Measurements from ENCODE around the gene WDR54.

The WDR54 gene

GRCh38 chr2:74471332-74472065, 50.0 kb downstream of the WDR54 start:
- H3K9me3 ChIP-seq (ENCODE audit: control insufficient read depth, low read length) = no peaks in the 10 kb centered on the region
- peak overlapping the region; percentile 82 for H3K4me2 ChIP-seq (ENCODE audit: low read length)
- peak overlapping the region; percentile 95 for H3K4me3 ChIP-seq (ENCODE audit: low read depth, low read length)
- no peaks in the 10 kb centered on the region for H3K79me2 ChIP-seq
- H2AFZ ChIP-seq = peak overlapping the region; percentile 94
- peaks cover 8% of the 10 kb centered on the region for H3K4me1 ChIP-seq
- no peaks in the 10 kb centered on the region for H3K36me3 ChIP-seq (ENCODE audit: control insufficient read depth, insufficient read depth, low read length)
- H3K9ac ChIP-seq = peak overlapping the region; percentile 15
- no peaks in the 10 kb centered on the region for H3K27me3 ChIP-seq (ENCODE audit: control insufficient read depth, insufficient read depth, low read length)
- peak overlapping the region; percentile 90 for H3K27ac ChIP-seq
- TF ChIP-seq CTCF (IDR thresholded peaks at IDR 0.05) = no peak

- TF ChIP-seq CTCF (IDR thresholded peaks at IDR 0.05) = no peak
Observed at GRCh38 chr2:74472086-74472944, 50.8 kb downstream of the WDR54 start, which contains the start of gene MRPL53. Gene MRPL53, minus strand, starts transcription at chr2:74472680. Its CDS starts 20 bp downstream, at chr2:74472660.

GRCh38 chr2:74472945-74473258, 51.4 kb downstream of the WDR54 start:
- Histone ChIP-seq H3K4me3 (ENCODE audit: low read depth, low read length) (peak overlapping the region; percentile 95), H3K79me2 (peaks cover 3% of the 10 kb centered on the region), H2AFZ (peak overlapping the region; percentile 94), H3K27me3 (ENCODE audit: control insufficient read depth, insufficient read depth, low read length) (no peaks in the 10 kb centered on the region), H3K9ac (no peak overlapping the region), H3K4me2 (ENCODE audit: low read length) (peak overlapping the region; percentile 82), H3K36me3 (ENCODE audit: control insufficient read depth, insufficient read depth, low read length) (no peaks in the 10 kb centered on the region), H3K4me1 (peaks cover 8% of the 10 kb centered on the region), H3K27ac (peak overlapping the region; percentile 90), H3K9me3 (ENCODE audit: control insufficient read depth, low read length) (no peaks in the 10 kb centered on the region)
- TF ChIP-seq CTCF (IDR thresholded peaks at IDR 0.05) = no peak

More at GRCh38 chr2:74472086-74472944, 50.8 kb downstream of the WDR54 start, which contains the start of gene MRPL53:
- Histone ChIP-seq H2AFZ (peak within 1 kb of the TSS; percentile 94), H3K79me2 (no peaks in the 10 kb centered on the region), H3K27ac (peak within 1 kb of the TSS; percentile 90), H3K9ac (peak within 1 kb of the TSS; percentile 15), H3K4me3 (ENCODE audit: low read depth, low read length) (peak within 1 kb of the TSS; percentile 95), H3K4me1 (peaks cover 8% of the 10 kb centered on the region), H3K36me3 (ENCODE audit: control insufficient read depth, insufficient read depth, low read length) (no peaks in the 10 kb centered on the region), H3K4me2 (ENCODE audit: low read length) (peak within 1 kb of the TSS; percentile 82), H3K9me3 (ENCODE audit: control insufficient read depth, low read length) (no peaks in the 10 kb centered on the region), H3K27me3 (ENCODE audit: control insufficient read depth, insufficient read depth, low read length) (no peaks in the 10 kb centered on the region)

- H2AFZ ChIP-seq = no peak overlapping the region
- H3K4me3 ChIP-seq (ENCODE audit: low read depth, low read length) = no peak overlapping the region
- no peak overlapping the region for H3K9ac ChIP-seq
- H3K4me1 ChIP-seq = peaks cover 8% of the 10 kb centered on the region
- no peaks in the 10 kb centered on the region for H3K27me3 ChIP-seq (ENCODE audit: control insufficient read depth, insufficient read depth, low read length)
- no peaks in the 10 kb centered on the region for H3K36me3 ChIP-seq (ENCODE audit: control insufficient read depth, insufficient read depth, low read length)
- no peak overlapping the region for H3K4me2 ChIP-seq (ENCODE audit: low read length)
- no peak overlapping the region for H3K27ac ChIP-seq
- H3K79me2 ChIP-seq = peaks cover 3% of the 10 kb centered on the region
- TF ChIP-seq CTCF (IDR thresholded peaks at IDR 0.05) = no peak
- no peaks in the 10 kb centered on the region for H3K9me3 ChIP-seq (ENCODE audit: control insufficient read depth, low read length)
Observed at GRCh38 chr2:74474481-74474880, 53.0 kb downstream of the WDR54 start.

Measured in parathyroid adenoma (tissue), 2 donors.